Left kidney (tissue), 8 donors: ENCODE data around the gene NKAPD1. TPM values are rescaled to one million over a fixed set of nuclear protein-coding genes. Genes with fewer than 3 reads are reported as not detected.
"Not testable (repeated sequence)": the region's sequence is repeated elsewhere in the genome, so short reads cannot be mapped to it uniquely, and the experiment has no call there.

ENCODE experiments used
- DNase-seq: peaks from one replicate; pipeline ENCODE4 v3.0.0-alpha.2; 2013
- long read RNA-seq, 8 donors: transcript quantifications; one replicate each; lab custom pipeline, GENCODE V29; 2026
- polyA plus RNA-seq: library from polyadenylated mRNA; unstranded; fragments of 120-200 nt; gene quantifications from one replicate; pipeline ENCODE4 v1.2.1, GENCODE V29; 2013; ENCODE audit not compliant: insufficient read length

The NKAPD1 gene, protein sequence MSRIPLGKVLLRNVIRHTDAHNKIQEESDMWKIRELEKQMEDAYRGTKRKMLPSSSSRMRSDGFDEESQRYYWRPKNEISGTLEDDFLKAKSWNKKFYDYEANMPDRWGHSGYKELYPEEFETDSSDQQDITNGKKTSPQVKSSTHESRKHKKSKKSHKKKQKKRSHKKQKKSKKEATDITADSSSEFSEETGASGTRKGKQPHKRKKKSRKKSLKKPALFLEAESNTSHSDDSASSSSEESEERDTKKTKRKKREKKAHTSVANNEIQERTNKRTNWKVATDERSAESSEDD
- 61.9 TPM for polyA plus RNA-seq
- long read RNA-seq, donor 1, transcript NKAPD1-202 (6 exons, 3,669 nt) = major isoform, 7 of 473 reads
- long read RNA-seq, donor 1, partial matches to known transcripts = 437 of 473 reads
- long read RNA-seq, donor 1, other reads (novel, unspliced or antisense) = 23 of 473 reads
- long read RNA-seq, donor 2, transcript NKAPD1-202 (6 exons, 3,669 nt) = major isoform, 14 of 14 reads
- long read RNA-seq, donor 2, partial matches to known transcripts = 0 of 14 reads
- long read RNA-seq, donor 2, other reads (novel, unspliced or antisense) = 0 of 14 reads
- long read RNA-seq, donor 3, transcript NKAPD1-202 (6 exons, 3,669 nt) = major isoform, 6 of 10 reads
- long read RNA-seq, donor 3, partial matches to known transcripts = 0 of 10 reads
- long read RNA-seq, donor 3, other reads (novel, unspliced or antisense) = 0 of 10 reads
- long read RNA-seq, donor 4 = 0 reads
- long read RNA-seq, donor 5, transcript NKAPD1-202 (6 exons, 3,669 nt) = major isoform, 8 of 16 reads
- long read RNA-seq, donor 5, partial matches to known transcripts = 5 of 16 reads
- long read RNA-seq, donor 5, other reads (novel, unspliced or antisense) = 0 of 16 reads
- long read RNA-seq, donor 6, transcript NKAPD1-202 (6 exons, 3,669 nt) = major isoform, 9 of 12 reads
- long read RNA-seq, donor 6, partial matches to known transcripts = 0 of 12 reads
- long read RNA-seq, donor 6, other reads (novel, unspliced or antisense) = 0 of 12 reads
- long read RNA-seq, donor 7, transcript NKAPD1-202 (6 exons, 3,669 nt) = major isoform, 15 of 32 reads
- long read RNA-seq, donor 7, partial matches to known transcripts = 11 of 32 reads
- long read RNA-seq, donor 7, other reads (novel, unspliced or antisense) = 0 of 32 reads
- long read RNA-seq, donor 8, partial matches to known transcripts = 0 of 1 reads
- long read RNA-seq, donor 8, other reads (novel, unspliced or antisense) = 0 of 1 reads

GRCh38 chr11:112073941-112074811 lies at the start of gene NKAPD1, which contains the start of gene PIH1D2:
Gene NKAPD1 (plus strand): TSS chr11:112074299. CDS start chr11:112075575, 1,276 bp downstream.
Gene PIH1D2 (minus strand): TSS chr11:112074017. CDS start chr11:112073174, 843 bp downstream.
- DNase-seq = peak; percentile 90

DNA sequence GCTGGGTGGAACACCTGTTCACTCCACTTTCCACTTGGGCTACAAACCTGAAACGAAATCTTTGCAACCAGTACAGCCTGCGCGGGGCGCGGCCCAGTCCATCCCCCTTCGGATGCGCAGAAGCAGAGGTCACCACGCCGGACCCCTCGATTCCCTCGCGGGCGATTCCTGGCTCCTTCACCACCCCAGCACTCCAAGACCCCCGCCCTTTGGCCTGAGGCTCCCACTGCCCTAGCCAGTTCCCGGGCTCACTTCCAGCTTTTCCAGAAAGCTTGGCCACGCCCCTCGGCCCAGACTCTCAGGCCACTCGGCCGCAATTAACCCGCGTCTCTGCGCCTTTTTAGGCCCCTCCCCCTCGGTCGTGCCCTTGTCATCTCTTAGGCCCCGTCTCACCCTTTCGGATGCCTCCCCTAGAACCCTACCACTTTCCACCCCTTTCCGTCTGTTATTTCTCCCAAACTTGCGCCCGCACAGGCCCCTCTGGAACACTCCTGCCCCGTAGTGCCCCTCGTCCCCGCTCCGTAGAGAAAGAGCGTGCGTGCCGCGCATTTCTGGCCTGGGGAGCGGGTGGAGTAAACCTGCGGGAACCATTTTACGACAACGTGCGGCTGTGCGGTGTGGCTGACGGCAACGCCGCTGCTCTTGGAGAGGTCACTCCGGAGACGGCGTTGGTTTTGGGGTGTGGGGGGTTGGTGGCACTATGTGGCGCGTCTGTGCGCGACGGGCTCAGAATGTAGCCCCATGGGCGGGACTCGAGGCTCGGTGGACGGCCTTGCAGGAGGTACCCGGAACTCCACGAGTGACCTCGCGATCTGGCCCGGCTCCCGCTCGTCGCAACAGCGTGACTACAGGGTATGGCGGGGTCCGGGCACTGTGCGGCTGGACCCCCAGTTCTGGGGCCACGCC lies 49.1 kb upstream of the NKAPD1 start, which contains the start of gene DLAT:
Gene DLAT (plus strand): TSS at position 636 of the 906 bp plus-strand sequence. CDS start 65 bp downstream, at position 701.
- DNase-seq = peak; percentile 90

DNA sequence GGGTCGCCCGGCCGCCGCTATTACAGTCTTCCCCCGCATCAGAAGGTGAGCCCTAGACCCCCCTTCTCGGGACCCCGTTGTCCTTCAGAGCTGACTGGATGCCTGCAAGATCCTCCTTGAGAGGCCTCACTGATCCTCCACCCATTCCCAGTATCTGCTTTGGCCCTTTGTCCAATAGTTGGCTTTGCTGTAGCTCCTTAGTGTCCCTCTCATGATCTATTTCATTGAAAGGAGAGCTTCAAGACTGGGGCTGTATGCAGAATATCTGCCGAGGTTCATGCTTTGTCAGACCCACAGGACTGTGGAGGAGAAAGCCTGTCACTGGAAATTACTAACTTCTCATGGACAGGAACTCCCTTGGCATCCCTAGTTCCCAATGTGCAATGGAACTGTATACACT lies 48.4 kb upstream of the NKAPD1 start:
- peak; percentile 13 for DNase-seq

DNA sequence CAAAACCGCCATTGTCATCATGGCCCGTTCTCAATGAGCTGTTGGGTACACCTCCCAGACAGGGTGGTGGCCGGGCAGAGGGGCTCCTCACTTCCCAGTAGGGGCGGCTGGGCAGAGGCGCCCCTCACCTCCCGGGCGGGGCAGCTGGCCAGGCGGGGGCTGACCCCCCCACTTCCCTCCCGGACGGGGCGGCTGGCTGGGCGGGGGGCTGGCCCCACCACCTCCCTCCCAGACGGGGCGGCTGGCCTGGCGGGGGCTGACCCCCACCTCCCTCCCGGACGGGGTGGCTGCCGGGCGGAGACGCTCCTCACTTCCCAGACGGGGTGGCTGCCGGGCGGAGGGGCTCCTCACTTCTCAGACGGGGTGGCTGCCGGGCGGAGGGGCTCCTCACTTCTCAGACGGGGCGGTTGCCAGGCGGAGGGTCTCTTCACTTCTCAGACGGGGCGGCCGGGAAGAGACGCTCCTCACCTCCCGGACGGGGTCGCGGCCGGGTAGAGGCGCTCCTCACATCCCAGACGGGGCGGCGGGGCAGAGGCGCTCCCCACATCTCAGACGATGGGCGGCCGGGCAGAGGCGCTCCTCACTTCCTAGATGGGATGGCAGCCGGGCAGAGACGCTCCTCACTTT lies 47.2 kb upstream of the NKAPD1 start:
- not testable (repeated sequence) for DNase-seq

DNA sequence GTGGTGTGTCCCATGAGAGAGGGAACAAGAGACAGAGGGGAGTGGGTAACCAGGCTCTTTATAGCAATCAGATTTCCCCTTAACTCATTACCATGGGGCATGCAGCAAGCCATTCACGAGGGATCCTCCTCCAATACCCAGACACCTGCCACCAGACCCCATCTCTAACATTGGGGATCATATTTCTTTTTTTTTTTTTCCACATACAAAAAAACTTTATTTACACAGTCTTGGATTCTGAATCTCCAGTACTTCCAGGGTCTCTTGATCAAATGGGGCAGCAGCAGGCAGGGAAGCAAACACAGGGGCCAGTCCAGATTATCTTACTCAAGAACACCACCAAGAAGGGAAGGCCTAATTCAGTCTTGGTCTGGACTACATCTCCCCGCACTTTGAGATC lies 44.6 kb upstream of the NKAPD1 start:
- DNase-seq = no peak

DNA sequence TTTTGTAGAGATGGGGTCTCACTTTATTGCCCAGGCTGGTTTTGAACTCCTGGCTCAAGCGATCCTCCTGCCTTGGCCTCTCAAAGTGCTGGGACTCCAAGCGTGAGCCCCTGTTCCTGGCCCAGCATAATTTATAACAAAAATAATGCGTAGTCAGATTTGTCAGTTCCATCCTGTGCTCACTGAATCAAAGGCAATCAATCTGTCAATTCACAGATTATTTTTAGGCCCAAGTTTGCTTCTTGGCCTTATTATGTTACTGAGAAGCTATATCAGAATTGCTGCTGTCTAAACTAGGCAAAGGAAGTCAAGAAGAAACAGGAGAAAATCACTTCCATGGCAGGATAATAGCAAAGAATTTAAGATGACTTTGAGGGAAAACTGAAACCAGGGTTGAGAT lies 40.2 kb upstream of the NKAPD1 start:
- no peak for DNase-seq

DNA sequence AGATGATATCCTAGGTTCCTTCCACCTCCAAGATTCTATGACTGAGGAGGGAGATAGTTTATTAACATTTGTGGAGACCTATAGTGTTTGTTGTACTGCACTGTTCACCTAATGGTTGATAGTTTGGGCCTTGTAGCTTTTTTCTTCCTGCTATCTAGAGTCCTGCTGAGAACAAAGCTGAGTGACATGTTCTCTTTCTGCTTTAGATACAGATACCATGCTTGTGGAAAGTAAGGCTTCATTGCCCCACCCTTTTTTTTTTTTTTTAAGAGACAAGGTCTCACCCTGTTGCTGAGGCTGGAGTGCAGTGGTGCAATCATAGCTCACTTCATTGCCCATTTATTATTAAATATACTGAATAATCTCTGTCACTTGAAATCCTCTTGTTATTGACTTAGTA lies 36.6 kb upstream of the NKAPD1 start:
- no peak for DNase-seq

- DNase-seq = no peak
Observed at GRCh38 chr11:112042161-112042960, 31.7 kb upstream of the NKAPD1 start.

DNA sequence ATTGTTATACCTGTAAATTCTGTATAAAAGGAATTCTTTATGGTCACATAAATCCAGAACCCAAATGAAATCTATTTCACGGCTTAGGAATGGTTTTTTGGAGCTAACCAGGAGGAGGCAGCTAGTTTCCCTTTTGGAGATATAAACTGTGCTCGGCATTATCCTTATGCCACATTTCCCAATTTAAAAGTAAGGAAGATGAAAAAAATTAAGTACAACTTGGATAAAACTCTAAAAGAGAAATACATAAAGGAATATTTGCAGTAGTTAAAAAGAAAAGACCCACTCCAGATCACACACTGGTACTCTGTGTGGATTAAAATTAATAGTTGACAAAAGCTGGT lies 31.2 kb upstream of the NKAPD1 start:
- DNase-seq = no peak

DNA sequence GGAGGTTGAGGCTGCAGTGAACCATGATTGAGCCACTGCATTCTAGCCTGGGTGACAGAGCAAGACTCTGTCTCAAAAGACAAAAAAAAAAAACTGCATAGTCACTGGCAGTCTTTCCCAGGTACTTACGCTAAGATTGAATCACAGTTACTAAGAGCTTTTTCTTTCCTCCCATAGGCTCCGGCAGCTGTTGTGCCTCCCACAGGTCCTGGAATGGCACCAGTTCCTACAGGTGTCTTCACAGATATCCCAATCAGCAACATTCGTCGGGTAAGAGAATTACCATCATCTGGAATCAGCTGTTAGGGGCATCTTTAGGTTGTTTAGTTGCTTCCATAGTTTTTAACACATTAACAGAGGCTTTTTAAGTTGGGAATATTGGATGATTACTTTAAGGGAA lies 29.1 kb upstream of the NKAPD1 start:
- DNase-seq = no peak

DNA sequence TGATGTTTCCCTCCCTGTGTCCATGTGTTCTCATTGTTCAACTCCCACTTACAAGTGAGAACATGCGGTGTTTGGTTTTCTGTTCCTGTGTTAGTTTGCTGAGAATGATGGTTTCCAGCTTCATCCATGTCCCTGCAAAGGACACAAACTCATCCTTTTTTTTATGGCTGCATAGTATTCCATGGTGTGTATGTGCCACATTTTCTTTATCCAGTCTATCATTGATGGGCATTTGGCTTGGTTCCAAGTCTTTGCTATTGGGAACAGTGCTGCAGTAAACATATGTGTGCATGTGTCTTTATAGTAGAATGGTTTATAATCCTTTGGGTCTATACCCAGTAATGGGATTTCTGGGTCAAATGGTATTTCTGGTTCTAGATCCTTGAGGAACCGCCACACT lies 27.5 kb upstream of the NKAPD1 start:
- DNase-seq = not testable (repeated sequence)

DNA sequence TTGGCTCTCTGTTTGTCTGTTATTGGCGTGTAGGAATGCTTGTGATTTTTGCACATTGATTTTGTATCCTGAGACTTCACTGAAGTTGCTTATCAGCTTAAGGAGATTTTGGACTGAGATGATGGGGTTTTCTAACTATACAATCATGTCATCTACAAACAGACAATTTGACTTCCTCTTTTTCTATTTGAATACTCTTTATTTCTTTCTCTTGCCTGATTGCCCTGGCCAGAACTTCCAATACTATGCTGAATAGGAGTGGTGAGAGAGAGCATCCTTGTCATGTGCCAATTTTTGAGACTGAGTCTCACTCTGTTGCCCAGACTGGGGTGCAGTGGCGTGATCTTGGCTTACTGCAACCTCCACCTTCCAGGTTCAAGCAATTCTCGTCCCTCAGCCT lies 25.8 kb upstream of the NKAPD1 start:
- not testable (repeated sequence) for DNase-seq

- DNase-seq = no peak
Observed at GRCh38 chr11:112049777-112050176, 24.3 kb upstream of the NKAPD1 start.

- no peak for DNase-seq
Observed at GRCh38 chr11:112050721-112051120, 23.4 kb upstream of the NKAPD1 start.

- DNase-seq = no peak
Observed at GRCh38 chr11:112051768-112052167, 22.3 kb upstream of the NKAPD1 start.

- no peak for DNase-seq
Observed at GRCh38 chr11:112057170-112057569, 16.9 kb upstream of the NKAPD1 start.

- no peak for DNase-seq
Observed at GRCh38 chr11:112058103-112058502, 16.0 kb upstream of the NKAPD1 start.

GRCh38 chr11:112062923-112063322 lies 11.2 kb upstream of the NKAPD1 start:
- DNase-seq = no peak

- DNase-seq = no peak
Observed at GRCh38 chr11:112082729-112083128, 8.6 kb downstream of the NKAPD1 start.
